Parathyroid adenoma (tissue), 2 donors: ENCODE results near the gene GPR63.

Experiments
- H2AFZ ChIP-seq: fragments of 300-600 bp; sonication (generic); one replicate; pipeline ENCODE4 v1.7.0; 2017; ENCODE audit warnings: antibody characterized with exemption, mild to moderate bottlenecking
- H3K27ac ChIP-seq: fragments of 300-600 bp; sonication (generic); one replicate; pipeline ENCODE4 v1.7.0; 2017
- H3K27me3 ChIP-seq: fragments of 300-600 bp; sonication (generic); one replicate; pipeline ENCODE4 v1.7.0; 2017; ENCODE audit warnings: low read length; ENCODE audit not compliant: control insufficient read depth, insufficient read depth
- H3K36me3 ChIP-seq: fragments of 300-600 bp; sonication (generic); one replicate; pipeline ENCODE4 v1.7.0; 2017; ENCODE audit warnings: low read length; ENCODE audit not compliant: control insufficient read depth, insufficient read depth
- H3K4me1 ChIP-seq: fragments of 300-600 bp; sonication (generic); one replicate; pipeline ENCODE4 v1.7.0; 2017; ENCODE audit warnings: control low read depth
- H3K4me2 ChIP-seq: fragments of 300-600 bp; sonication (generic); one replicate; pipeline ENCODE4 v1.7.0; 2017; ENCODE audit warnings: low read length
- H3K4me3 ChIP-seq: fragments of 300-600 bp; sonication (generic); one replicate; pipeline ENCODE4 v1.7.0; 2017; ENCODE audit warnings: low read depth, low read length
- H3K79me2 ChIP-seq: fragments of 300-600 bp; sonication (generic); one replicate; pipeline ENCODE4 v1.7.0; 2017; ENCODE audit warnings: control low read depth
- H3K9ac ChIP-seq: fragments of 300-600 bp; sonication (generic); one replicate; pipeline ENCODE4 v1.7.0; 2017; ENCODE audit warnings: mild to moderate bottlenecking
- H3K9me3 ChIP-seq: fragments of 300-600 bp; sonication (generic); one replicate; pipeline ENCODE4 v1.7.0; 2017; ENCODE audit warnings: low read length; ENCODE audit not compliant: control insufficient read depth
- TF ChIP-seq, protein P1 (sequence below): fragments of 300-600 bp; sonication (generic); IDR thresholded peaks from one replicate; pipeline ENCODE4 v1.7.0; 2017; ENCODE audit warnings: antibody characterized with exemption, mild to moderate bottlenecking
- donor health status: primary hyperparathyroidism.

Gene GPR63

DNA sequence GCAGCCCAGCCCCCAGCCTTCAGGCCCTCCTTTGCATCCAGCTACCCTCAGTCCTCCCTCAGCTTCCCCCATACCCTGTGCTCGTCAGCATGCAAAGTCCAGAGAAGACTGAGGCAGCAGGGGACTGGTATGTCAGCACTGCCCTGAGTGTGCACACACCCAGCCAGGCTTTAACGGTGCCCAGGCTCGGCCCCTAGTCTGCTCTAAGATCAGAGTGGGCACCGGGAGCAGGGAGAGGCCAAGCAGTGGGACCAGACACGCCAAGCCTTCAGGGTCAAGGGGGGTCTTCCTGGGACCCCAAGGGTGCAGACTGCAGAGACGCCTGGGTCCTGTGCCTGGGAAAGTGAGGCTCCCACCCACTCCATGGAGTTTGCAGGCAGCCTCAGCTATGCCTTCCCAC lies 74.7 kb downstream of the GPR63 start:
- Histone ChIP-seq H3K4me2 (no peak overlapping the region), H3K9me3 (no peaks in the 10 kb centered on the region), H3K9ac (no peak overlapping the region), H3K4me3 (no peak overlapping the region), H3K27ac (no peak overlapping the region), H3K27me3 (no peaks in the 10 kb centered on the region), H2AFZ (no peak overlapping the region), H3K79me2 (no peaks in the 10 kb centered on the region), H3K4me1 (no peaks in the 10 kb centered on the region), H3K36me3 (no peaks in the 10 kb centered on the region)
- TF ChIP-seq, protein P1, sequence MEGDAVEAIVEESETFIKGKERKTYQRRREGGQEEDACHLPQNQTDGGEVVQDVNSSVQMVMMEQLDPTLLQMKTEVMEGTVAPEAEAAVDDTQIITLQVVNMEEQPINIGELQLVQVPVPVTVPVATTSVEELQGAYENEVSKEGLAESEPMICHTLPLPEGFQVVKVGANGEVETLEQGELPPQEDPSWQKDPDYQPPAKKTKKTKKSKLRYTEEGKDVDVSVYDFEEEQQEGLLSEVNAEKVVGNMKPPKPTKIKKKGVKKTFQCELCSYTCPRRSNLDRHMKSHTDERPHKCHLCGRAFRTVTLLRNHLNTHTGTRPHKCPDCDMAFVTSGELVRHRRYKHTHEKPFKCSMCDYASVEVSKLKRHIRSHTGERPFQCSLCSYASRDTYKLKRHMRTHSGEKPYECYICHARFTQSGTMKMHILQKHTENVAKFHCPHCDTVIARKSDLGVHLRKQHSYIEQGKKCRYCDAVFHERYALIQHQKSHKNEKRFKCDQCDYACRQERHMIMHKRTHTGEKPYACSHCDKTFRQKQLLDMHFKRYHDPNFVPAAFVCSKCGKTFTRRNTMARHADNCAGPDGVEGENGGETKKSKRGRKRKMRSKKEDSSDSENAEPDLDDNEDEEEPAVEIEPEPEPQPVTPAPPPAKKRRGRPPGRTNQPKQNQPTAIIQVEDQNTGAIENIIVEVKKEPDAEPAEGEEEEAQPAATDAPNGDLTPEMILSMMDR: no peak

DNA sequence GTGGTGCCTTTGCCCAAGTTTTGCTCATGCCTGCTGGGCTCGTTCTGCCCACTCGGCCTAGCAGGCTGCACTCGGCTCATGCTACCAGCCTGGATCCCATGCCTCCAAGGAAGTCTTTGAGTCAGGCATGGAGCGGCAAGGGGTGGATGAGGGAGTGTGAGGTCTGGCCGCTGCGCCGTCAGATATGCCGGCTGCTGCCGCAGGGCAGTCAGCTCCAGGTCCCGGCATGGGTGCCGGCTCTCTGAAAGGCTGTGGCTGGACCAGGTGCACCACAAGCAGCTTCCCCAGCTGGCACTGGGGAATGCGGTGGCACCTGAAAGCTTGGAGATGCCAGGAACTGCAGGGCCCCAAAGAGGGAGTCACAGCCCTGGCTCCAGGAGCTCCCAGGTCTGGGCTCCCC lies 75.5 kb downstream of the GPR63 start:
- no peak overlapping the region for H3K9ac ChIP-seq
- no peak overlapping the region for H3K27ac ChIP-seq
- no peaks in the 10 kb centered on the region for H3K9me3 ChIP-seq
- H3K79me2 ChIP-seq: no peaks in the 10 kb centered on the region
- H3K4me1 ChIP-seq: no peaks in the 10 kb centered on the region
- no peak overlapping the region for H3K4me2 ChIP-seq
- TF ChIP-seq, protein P1: no peak
- H2AFZ ChIP-seq: no peak overlapping the region
- no peaks in the 10 kb centered on the region for H3K36me3 ChIP-seq
- H3K4me3 ChIP-seq: no peak overlapping the region
- no peaks in the 10 kb centered on the region for H3K27me3 ChIP-seq

DNA sequence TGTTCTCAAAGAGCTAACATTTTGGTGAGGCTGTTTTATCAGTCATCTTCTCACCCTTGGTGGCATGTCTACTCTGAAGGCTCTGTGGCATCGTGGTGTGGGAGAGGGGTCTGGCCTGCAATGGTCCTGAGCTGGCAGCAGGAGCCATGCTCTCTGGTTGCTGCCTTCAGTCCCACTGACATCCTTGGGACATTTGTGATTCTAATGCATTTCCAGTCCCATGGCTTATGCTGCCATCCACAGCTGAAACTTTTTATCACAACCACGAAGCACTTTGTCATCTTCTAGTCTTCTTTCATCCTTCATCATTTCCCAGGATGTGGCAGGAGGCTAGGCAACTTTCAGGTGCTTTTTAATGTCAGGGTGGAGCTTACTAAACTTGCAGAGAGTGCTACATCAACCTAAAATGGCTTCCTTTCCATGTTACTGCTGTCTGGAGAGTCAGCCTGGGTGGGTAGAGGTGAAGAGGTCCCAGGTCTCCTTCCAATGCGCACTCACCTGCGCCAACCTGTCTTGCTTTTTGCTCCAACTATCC lies 77.1 kb downstream of the GPR63 start:
- H3K36me3 ChIP-seq: no peaks in the 10 kb centered on the region
- no peaks in the 10 kb centered on the region for H3K9me3 ChIP-seq
- no peaks in the 10 kb centered on the region for H3K27me3 ChIP-seq
- no peak overlapping the region for H2AFZ ChIP-seq
- H3K4me1 ChIP-seq: no peaks in the 10 kb centered on the region
- no peak overlapping the region for H3K4me2 ChIP-seq
- H3K79me2 ChIP-seq: no peaks in the 10 kb centered on the region
- H3K27ac ChIP-seq: no peak overlapping the region
- H3K4me3 ChIP-seq: no peak overlapping the region
- no peak overlapping the region for H3K9ac ChIP-seq
- TF ChIP-seq, protein P1: no peak

DNA sequence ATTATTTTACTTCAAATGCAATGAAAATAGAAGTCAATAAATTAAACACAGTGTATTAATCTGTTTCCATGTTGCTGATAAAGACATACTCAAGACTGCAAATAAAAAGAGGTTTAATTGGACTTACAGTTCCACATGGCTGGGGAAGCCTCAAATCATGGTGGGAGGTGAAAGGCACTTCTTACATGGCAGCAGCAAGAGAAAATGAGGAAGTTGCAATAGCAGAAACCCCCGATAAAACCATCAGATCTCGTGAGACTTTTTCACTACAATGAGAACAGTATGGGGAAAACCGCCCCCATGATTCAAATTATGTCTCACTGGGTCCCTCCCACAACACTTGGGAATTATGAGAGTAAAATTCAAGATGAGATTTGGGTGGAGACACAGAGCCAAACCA lies 82.2 kb downstream of the GPR63 start:
- no peaks in the 10 kb centered on the region for H3K27me3 ChIP-seq
- no peak overlapping the region for H3K27ac ChIP-seq

DNA sequence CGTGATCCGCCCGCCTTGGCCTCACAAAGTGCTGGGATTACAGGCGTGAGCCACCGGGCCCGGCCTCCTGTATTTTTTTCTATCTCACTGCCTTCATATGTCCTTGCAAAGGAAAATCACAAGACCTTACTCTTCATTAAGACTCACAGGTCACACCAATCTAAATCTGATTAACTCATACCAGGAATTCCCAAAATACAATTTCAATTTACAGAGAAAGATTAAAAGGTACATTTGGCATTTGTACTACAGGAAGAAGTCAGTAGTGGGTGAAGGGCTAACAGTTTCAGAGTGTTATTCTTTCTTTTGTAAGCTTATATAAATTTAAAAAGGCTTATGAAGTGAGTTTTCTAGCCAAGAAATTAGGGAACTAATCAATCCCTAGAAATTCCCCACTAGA lies 87.4 kb downstream of the GPR63 start:
- Histone ChIP-seq H3K79me2 (no peaks in the 10 kb centered on the region), H3K4me3 (no peak overlapping the region), H3K4me1 (no peaks in the 10 kb centered on the region), H2AFZ (no peak overlapping the region), H3K36me3 (no peaks in the 10 kb centered on the region), H3K9ac (no peak overlapping the region), H3K9me3 (no peaks in the 10 kb centered on the region), H3K27ac (no peak overlapping the region), H3K4me2 (no peak overlapping the region), H3K27me3 (no peaks in the 10 kb centered on the region)
- TF ChIP-seq, protein P1: no peak

More for the DNA sequence above, 82.2 kb downstream of the GPR63 start:
- TF ChIP-seq, protein P1: no peak
- no peak overlapping the region for H3K4me3 ChIP-seq
- H3K4me1 ChIP-seq: no peaks in the 10 kb centered on the region
- H3K36me3 ChIP-seq: no peaks in the 10 kb centered on the region
- no peaks in the 10 kb centered on the region for H3K9me3 ChIP-seq
- no peak overlapping the region for H2AFZ ChIP-seq
- no peaks in the 10 kb centered on the region for H3K79me2 ChIP-seq
- H3K4me2 ChIP-seq: no peak overlapping the region
- H3K9ac ChIP-seq: no peak overlapping the region
